H1 (cell line): ENCODE measurements around the gene FIBIN. TPM values are rescaled to one million over a fixed set of nuclear protein-coding genes. Genes with fewer than 3 reads are reported as not detected.

Experiments
- CTBP2 ChIP-seq: IDR thresholded peaks from 2 replicates; pipeline ENCODE4 v1.7.0; 2011; ENCODE audit warnings: borderline replicate concordance, mild to moderate bottlenecking, moderate library complexity, mixed read lengths, low read length; ENCODE audit not compliant: insufficient read depth, insufficient read length
- CTCF ChIP-seq, 3 experiments: IDR thresholded peaks; 1 replicate in 2 of 3; 2 replicates in 1 of 3; pipeline versions ENCODE4 v1.5.1 to v1.6.1; 2011; ENCODE audit warnings: low read length in 3 of 3, mild to moderate bottlenecking in 3 of 3, inconsistent platforms in 2 of 3, low read depth in 1 of 3, moderate library complexity in 1 of 3; ENCODE audit not compliant: insufficient read depth in 1 of 3; ENCODE audit errors: control extremely low read depth in 1 of 3
- HDAC6 ChIP-seq: IDR thresholded peaks from one replicate; pipeline ENCODE4 v1.7.1; 2012; ENCODE audit warnings: low read depth, mild to moderate bottlenecking, inconsistent platforms, low read length, moderate library complexity
- SP2 ChIP-seq: IDR thresholded peaks from 2 replicates; pipeline ENCODE4 v1.6.1; 2012; ENCODE audit warnings: mild to moderate bottlenecking, low read length, inconsistent platforms
- ZNF274 ChIP-seq: IDR thresholded peaks from 2 replicates; pipeline ENCODE4 v1.7.0; 2012; ENCODE audit warnings: low read length, borderline replicate concordance; ENCODE audit errors: extremely low read depth
- polyA plus RNA-seq, 7 experiments: library from polyadenylated mRNA; depleted of rRNA in 3 of 7; stranded (reverse) in 5 of 7; unstranded in 2 of 7; fragments of >200 nt in 5 of 7; fragments of 200-250 nt in 2 of 7; gene quantifications; 1 replicate in 5 of 7; 2 replicates in 1 of 7; 4 replicates in 1 of 7; pipeline versions ENCODE4 v1.2.1 to v1.2.3, GENCODE V29; 2011 to 2013; ENCODE audit warnings: missing spikeins in 2 of 7, mixed read lengths in 2 of 7
- total RNA-seq: library from RNA; stranded (reverse); fragmentation: NEBNext Ultra II Directional; extraction: Animal tissue kit (Norgen Biotek cat#: 25700); gene quantifications from 2 replicates; pipeline ENCODE4 v1.2.1, GENCODE V29; 2021

FIBIN gene
- total and polyA plus RNA-seq, 2 of the 8 experiments (the other 6 are each of a cell fraction or from before 2014, with no cell fraction given): 0.38 to 0.45 TPM

- no peak for TF ChIP-seq CTCF (IDR thresholded peaks at IDR 0.05; ENCODE audit: control extremely low read depth in 1 of 3, insufficient read depth in 1 of 3, low read depth in 1 of 3, low read length in 3 of 3)
- no peak for TF ChIP-seq HDAC6
- no peak for TF ChIP-seq SP2
- TF ChIP-seq ZNF274: no peak
- TF ChIP-seq CTBP2: no peak
- TF ChIP-seq, all 59 proteins: peak for 0
Observed at GRCh38 chr11:27031754-27032153, 37.8 kb downstream of the FIBIN start (continued).
